ENCODE measurements around the gene SUCLG2. TPM values are rescaled to one million over a fixed set of nuclear protein-coding genes. Genes with fewer than 3 reads are reported as not detected.

SUCLG2 gene
- total and polyA plus RNA-seq, 9 donors: 24.8 to 75.2 (median 40.1) TPM

DNA sequence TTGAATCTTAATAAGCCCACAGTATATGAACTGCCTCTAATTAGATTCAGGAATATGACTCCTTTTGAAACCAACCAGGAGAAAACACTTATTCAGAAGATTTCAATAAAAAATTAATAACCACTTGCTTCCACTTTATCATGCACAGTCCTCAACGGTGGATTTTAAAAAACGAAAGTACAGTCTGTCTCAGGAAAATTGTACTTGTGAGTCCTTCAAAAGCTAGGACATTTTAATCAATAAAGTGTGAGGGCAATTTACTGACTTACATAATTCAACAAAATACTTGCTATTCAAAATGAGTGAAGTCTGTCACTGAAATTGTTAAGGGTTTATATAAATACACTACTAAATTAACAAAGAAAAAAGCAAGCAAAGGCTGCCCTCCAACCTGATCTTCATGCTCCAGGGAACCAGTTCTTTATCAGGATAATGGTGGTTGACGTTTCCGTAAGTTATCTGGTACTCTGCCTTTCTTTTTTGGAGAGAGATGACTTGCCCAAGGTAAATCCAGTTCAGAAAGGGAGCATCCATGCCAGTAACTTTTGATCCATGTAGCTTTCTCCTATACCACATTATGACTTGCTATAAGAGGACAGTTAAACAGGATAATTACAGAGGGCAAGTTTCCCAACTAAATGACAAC lies 17.0 kb downstream of the SUCLG2 start:
- H3K9me3 ChIP-seq: no peaks in the 10 kb centered on the region
- TF ChIP-seq EP300 (IDR thresholded peaks at IDR 0.05) (no peak), CTCF (IDR thresholded peaks at IDR 0.05) (no peak), POLR2A (IDR thresholded peaks at IDR 0.05) (no peak)
- no peak overlapping the region for H3K4me3 ChIP-seq
- DNase-seq: no peak
- intact Hi-C loops (cut with DNase I): no loop called here
- no peaks in the 10 kb centered on the region for H3K27me3 ChIP-seq
- WGBS, 3 donors: 85 to 89% (median 88%) methylated on average over 4 of the region's 4 CpGs
- H3K36me3 ChIP-seq: no peaks in the 10 kb centered on the region
- H3K4me1 ChIP-seq (ENCODE audit: insufficient read depth): no peaks in the 10 kb centered on the region
- H3K27ac ChIP-seq: no peak overlapping the region

DNA sequence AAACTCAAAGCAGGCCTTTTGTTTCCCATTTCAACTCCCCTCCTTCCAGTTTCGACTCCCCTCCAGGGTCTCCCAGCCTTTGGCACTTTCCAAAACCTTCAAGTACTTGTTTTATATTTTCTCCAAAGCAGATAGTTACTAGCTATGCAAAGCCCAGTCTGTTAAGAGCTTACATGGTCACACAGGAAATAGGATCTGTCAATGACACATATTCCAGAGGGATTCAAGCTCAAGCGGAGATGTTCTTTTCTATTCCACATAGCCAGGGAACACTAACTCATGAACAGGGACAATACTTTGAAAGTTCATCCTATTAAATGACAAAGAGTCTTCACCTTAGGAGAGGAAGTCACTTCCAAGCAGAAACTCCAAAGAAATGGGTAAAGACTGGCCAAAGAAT lies 18.6 kb downstream of the SUCLG2 start:
- no peak for TF ChIP-seq POLR2A (IDR thresholded peaks at IDR 0.05)
- no peak for TF ChIP-seq EP300 (IDR thresholded peaks at IDR 0.05)
- no peak for TF ChIP-seq CTCF (IDR thresholded peaks at IDR 0.05)
- H3K4me3 ChIP-seq: no peak overlapping the region
- H3K27me3 ChIP-seq: no peaks in the 10 kb centered on the region
- no peak overlapping the region for H3K27ac ChIP-seq
- no peak for DNase-seq
- no peaks in the 10 kb centered on the region for H3K36me3 ChIP-seq
- intact Hi-C loops (cut with DNase I): no loop called here
- no peaks in the 10 kb centered on the region for H3K9me3 ChIP-seq
- WGBS, 3 donors: 92 to 99% (median 96%) methylated on average over 2 of the region's 2 CpGs
- no peaks in the 10 kb centered on the region for H3K4me1 ChIP-seq (ENCODE audit: insufficient read depth)

DNA sequence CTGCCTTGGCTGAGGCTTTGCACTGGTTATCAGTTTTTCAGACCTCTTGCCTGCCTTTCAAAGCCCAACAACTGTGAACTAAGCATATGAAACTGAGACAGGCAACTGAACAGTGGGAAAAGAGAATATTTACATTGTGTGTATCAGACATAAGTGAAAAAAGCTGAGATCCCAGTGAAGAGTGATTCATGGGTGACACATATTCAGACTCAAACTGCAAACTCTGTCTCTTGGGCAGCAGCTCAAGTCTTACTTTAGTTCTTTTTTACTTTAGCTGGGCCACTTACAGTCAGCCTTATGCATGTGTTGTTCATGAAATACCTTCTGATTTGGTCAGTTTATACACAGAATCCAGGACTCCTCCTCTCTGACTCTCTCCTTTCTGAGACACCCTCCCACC lies 19.2 kb downstream of the SUCLG2 start:
- no peaks in the 10 kb centered on the region for H3K9me3 ChIP-seq
- TF ChIP-seq POLR2A (IDR thresholded peaks at IDR 0.05) (no peak), EP300 (IDR thresholded peaks at IDR 0.05) (no peak), CTCF (IDR thresholded peaks at IDR 0.05) (no peak)
- no peak for DNase-seq
- no peaks in the 10 kb centered on the region for H3K4me1 ChIP-seq (ENCODE audit: insufficient read depth)
- H3K36me3 ChIP-seq: no peaks in the 10 kb centered on the region
- H3K4me3 ChIP-seq: no peak overlapping the region
- intact Hi-C loops (cut with DNase I): no loop called here
- H3K27ac ChIP-seq: no peak overlapping the region
- no peaks in the 10 kb centered on the region for H3K27me3 ChIP-seq

DNA sequence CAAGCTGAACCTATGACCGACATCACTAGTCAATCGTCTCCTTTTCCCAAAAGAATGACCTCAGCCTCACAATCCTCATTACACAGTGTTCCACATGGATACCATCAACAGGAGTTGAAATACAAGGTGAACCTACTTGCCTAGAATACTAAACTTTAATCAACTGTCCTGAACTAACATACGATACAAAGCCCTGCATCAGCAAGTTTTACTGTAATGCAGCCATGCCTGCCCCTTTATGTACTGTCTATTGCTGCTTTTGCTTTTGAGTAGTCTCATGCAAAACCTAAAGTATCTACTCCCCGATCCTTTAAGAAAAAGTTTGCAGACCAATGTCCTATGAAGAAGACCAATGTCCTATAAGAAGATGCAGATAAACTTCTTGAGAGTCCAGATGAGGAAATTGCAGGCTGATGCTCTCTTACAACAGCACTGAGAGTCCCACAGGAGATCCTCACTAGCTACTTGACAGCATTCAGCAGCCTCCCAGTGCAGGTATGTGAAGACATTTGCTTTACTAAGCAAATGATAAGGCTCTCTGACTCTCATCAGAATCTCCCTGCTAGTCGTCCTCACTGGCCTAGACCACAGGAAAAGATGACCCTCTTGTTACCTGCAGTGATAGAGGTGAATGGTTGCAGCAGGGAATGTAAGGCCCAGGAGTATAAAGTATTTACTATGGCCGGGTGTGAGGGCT lies 23.6 kb downstream of the SUCLG2 start:
- Histone ChIP-seq H3K27me3 (no peaks in the 10 kb centered on the region), H3K4me3 (no peak overlapping the region), H3K4me1 (ENCODE audit: insufficient read depth) (no peaks in the 10 kb centered on the region), H3K27ac (no peak overlapping the region), H3K9me3 (no peaks in the 10 kb centered on the region), H3K36me3 (no peaks in the 10 kb centered on the region)
- DNase-seq: no peak
- 79 to 89% (median 88%) methylated on average over 6 of the region's 6 CpGs for WGBS, 3 donors
- no peak for TF ChIP-seq CTCF (IDR thresholded peaks at IDR 0.05)
- TF ChIP-seq POLR2A (IDR thresholded peaks at IDR 0.05): no peak
- TF ChIP-seq EP300 (IDR thresholded peaks at IDR 0.05): no peak
- intact Hi-C loops (cut with DNase I): no loop called here
